Measurements from ENCODE around the gene NT5DC2.

DNA sequence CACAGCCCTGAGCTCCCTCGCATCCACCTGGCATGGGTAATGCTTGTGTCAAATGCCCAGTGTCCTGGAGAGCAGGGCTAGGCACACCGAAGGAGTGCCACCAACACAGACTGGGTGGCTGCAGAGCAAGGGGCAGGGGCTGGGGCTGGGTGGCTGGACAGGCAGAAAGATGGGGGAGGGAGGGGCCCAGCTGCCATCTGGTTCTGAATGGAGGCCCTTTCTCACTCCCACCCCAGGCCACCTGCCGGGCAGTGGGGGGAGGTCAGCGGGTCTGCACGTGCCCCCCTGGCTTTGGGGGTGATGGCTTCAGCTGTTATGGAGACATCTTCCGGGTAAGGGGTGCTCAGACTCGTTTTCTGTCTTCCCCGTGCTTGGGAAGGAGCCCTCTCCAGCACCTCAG lies 21.6 kb downstream of the NT5DC2 start:
- no peak for TF ChIP-seq EZH2 (IDR thresholded peaks at IDR 0.05; ENCODE audit: low read depth)
- TF ChIP-seq, protein P1, sequence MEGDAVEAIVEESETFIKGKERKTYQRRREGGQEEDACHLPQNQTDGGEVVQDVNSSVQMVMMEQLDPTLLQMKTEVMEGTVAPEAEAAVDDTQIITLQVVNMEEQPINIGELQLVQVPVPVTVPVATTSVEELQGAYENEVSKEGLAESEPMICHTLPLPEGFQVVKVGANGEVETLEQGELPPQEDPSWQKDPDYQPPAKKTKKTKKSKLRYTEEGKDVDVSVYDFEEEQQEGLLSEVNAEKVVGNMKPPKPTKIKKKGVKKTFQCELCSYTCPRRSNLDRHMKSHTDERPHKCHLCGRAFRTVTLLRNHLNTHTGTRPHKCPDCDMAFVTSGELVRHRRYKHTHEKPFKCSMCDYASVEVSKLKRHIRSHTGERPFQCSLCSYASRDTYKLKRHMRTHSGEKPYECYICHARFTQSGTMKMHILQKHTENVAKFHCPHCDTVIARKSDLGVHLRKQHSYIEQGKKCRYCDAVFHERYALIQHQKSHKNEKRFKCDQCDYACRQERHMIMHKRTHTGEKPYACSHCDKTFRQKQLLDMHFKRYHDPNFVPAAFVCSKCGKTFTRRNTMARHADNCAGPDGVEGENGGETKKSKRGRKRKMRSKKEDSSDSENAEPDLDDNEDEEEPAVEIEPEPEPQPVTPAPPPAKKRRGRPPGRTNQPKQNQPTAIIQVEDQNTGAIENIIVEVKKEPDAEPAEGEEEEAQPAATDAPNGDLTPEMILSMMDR (conservative IDR thresholded peaks at IDR 0.05) = no peak

Data from PC-9 (cell line).